Activated effector memory CD4-positive, alpha-beta T cell treated with Interleukin-2 at 50 U/mL for 16 hours (primary cell): ENCODE measurements around the gene C10orf90.
"Not testable (repeated sequence)": the region's sequence is repeated elsewhere in the genome, so short reads cannot be mapped to it uniquely, and the experiment has no call there.

Experiments used
- DNase-seq: peaks from one replicate; pipeline ENCODE4 v3.0.0-alpha.2; 2020

The C10orf90 gene

DNA sequence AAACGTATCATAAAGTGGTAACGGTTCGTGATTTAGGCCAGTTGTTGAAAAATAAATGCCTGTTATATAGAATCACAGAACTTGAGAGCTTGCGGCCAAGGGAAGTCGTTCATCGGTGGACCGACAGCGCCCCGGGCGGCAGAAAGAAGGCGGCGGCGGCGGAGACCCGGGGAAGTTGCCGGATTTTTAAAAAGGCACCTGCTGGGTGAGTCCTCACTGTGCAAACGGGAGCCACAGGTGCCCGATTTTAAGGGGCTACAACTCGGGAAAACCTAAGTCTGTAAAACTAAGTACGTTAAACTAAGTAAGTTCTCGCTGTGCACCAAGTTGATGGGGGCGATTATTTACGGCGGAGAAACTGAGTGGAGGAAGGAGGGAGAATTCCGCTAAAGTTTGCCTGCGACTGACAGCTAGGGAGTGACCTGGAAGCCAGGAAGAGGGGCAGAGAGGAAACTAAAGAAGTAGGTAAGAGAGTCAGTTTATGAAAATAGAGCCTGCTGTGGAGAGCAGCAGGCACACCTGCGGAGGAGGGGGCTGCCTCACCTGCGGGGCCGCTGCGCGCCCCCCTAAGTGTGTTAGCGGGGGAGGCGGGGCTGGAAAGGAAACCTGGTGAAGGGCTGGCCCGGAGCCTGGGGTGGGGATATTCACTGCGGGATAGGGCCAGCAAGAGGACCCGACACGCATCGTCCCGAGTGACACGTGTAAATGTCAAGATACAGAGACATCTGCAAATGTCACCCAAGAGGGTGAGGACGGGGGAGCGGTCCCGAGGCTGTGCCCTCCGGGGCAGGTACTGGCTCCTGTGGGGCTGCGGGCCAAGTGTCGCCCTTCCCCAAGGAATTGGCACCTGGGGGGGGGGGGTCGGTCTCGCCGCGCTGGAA lies 283.2 kb downstream of the C10orf90 start:
- peak; percentile 45 for DNase-seq

DNA sequence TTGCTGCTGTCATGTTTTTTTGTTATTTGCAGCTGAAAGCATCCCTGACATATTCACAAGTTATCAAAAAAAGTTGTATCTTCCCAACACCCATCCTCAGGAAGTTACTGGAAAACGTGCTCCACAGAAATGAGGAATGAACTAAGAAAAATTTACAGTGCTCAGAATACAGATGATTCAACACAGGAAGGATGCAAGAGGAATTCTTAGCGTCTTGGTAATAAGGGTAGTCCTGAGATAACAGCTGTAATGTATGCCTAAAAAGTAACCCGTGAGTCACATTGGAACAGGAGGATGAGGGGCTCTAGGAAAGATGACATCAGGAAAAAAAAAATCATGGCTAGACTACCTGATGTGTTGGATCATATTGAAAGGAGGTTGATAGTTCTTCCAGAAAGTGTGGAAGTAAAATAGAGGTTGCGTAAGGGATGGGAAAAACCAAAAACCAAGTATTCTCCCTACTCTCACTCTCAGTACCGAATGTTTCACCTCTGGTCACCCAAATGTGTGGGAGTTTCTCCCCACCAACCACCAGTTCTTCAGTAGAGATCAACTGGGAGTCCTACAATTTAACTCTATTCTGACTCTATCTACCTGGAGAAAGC lies 286.1 kb downstream of the C10orf90 start:
- DNase-seq, result no peak

GRCh38 chr10:126380352-126381076 lies 290.0 kb downstream of the C10orf90 start:
- DNase-seq, result no peak

DNA sequence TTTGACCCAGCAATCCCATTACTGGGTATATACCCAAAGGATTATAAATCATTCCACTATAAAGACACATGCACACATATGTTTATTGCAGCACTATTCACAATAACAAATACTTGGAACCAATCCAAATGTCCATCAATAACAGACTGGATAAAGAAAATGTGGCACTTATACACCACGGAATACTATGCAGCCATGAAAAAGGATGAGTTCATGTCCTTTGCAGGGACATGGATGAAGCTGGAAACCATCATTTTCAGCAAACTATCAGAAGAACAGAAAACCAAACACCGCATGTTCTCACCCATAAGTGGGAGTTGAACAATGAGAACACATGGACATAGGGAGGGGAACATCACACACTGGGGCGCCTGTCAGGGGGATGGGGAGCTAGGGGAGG lies 291.3 kb downstream of the C10orf90 start:
- not testable (repeated sequence) for DNase-seq

GRCh38 chr10:126376956-126377355 lies 293.5 kb downstream of the C10orf90 start:
- no peak for DNase-seq

GRCh38 chr10:126375926-126376554 lies 294.5 kb downstream of the C10orf90 start:
- no peak for DNase-seq

- no peak for DNase-seq
Measured at GRCh38 chr10:126375299-126375698, 295.2 kb downstream of the C10orf90 start.
